Keratinocyte (primary cell): ENCODE data around the gene TMEM191B.
"Not testable (repeated sequence)": the region's sequence is repeated elsewhere in the genome, so short reads cannot be mapped to it uniquely, and the experiment has no call there.

Experiments
- EZH2 ChIP-seq: IDR thresholded peaks from one replicate; pipeline ENCODE4 v1.6.1; 2012; ENCODE audit warnings: inconsistent platforms, mild to moderate bottlenecking, low read length, moderate library complexity
- TF ChIP-seq, protein P1 (sequence below), 3 experiments: IDR thresholded peaks in 1 of 3; conservative IDR thresholded peaks in 1 of 3; optimal IDR thresholded peaks in 1 of 3; 2 replicates in 2 of 3; 3 replicates in 1 of 3; pipeline versions ENCODE3 to v1.5.1; 2011; ENCODE audit warnings: low read length in 3 of 3, mild to moderate bottlenecking in 3 of 3, moderate library complexity in 2 of 3, control low read depth in 1 of 3, inconsistent platforms in 1 of 3; ENCODE audit not compliant: insufficient read depth in 2 of 3; ENCODE audit errors: extremely low read depth in 1 of 3

DNA sequence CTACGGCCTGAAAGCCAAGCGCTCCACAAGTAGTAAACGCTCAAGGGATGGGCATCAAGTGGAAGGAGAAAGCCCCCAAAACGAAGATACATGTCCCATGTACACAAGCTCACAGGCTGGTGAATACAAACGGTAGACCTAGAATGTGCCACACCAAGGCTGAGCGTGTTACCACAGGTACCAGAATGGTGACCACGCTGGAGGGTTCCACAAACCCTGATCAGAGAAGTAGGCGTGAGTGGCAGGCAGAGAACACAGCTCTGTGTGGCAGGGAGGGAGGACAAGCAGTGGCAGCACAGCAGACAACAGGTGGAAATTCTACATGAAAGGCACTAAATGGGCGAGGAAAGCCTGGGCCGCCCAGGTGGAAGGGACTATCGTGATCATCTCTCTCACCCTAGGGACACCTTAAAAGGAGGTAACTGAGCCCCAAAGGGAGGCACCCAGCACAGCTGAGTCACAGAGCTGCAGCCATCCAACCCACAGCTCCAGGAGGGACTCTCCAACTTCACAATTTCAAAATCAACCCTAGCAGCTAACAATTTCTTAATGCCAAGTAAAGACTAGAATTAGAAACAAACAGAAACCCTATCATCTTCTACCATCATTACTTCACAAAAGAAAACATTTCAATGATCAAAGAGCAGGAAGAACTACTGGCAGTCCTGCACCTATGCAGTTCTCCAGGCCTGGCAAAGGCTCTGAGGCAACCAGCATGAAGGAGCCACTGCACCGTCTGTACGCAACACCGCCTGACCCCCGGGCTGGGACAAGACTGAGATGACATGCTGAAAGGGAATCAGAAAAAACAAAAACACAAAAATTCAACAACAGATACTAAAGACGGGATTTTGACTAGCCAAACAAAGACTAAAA, 32.7 kb downstream of the TMEM191B start:
- TF ChIP-seq, protein P1, sequence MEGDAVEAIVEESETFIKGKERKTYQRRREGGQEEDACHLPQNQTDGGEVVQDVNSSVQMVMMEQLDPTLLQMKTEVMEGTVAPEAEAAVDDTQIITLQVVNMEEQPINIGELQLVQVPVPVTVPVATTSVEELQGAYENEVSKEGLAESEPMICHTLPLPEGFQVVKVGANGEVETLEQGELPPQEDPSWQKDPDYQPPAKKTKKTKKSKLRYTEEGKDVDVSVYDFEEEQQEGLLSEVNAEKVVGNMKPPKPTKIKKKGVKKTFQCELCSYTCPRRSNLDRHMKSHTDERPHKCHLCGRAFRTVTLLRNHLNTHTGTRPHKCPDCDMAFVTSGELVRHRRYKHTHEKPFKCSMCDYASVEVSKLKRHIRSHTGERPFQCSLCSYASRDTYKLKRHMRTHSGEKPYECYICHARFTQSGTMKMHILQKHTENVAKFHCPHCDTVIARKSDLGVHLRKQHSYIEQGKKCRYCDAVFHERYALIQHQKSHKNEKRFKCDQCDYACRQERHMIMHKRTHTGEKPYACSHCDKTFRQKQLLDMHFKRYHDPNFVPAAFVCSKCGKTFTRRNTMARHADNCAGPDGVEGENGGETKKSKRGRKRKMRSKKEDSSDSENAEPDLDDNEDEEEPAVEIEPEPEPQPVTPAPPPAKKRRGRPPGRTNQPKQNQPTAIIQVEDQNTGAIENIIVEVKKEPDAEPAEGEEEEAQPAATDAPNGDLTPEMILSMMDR (optimal IDR thresholded peaks at IDR 0.05 in 1 of 3, IDR thresholded peaks at IDR 0.05 in 1 of 3, conservative IDR thresholded peaks at IDR 0.05 in 1 of 3; ENCODE audit: extremely low read depth in 1 of 3, insufficient read depth in 2 of 3, low read length in 3 of 3) = not testable (repeated sequence)
- TF ChIP-seq EZH2 = not testable (repeated sequence)
